Bronchial epithelial cell (primary cell): Measurements from ENCODE around the gene FUT8. TPM values are rescaled to one million over a fixed set of nuclear protein-coding genes. Genes with fewer than 3 reads are reported as not detected.
"Not testable (repeated sequence)": the region's sequence is repeated elsewhere in the genome, so short reads cannot be mapped to it uniquely, and the experiment has no call there.

Experiments used
- DNase-seq: peaks from one replicate; pipeline ENCODE4 v3.0.0-alpha.2; 2010; ENCODE audit warnings: low read depth
- FAIRE-seq: peaks from 2 replicates; lab custom pipeline; 2011; peaks lifted over from hg19 to GRCh38; lab: Jason Lieb, UNC
- H3K27me3 ChIP-seq: 2 replicates; pipeline ENCODE4 v1.5.1; 2011; ENCODE audit warnings: low read length; ENCODE audit not compliant: control insufficient read depth, insufficient read depth
- H3K36me3 ChIP-seq: 2 replicates; pipeline ENCODE4 v1.5.1; 2011; ENCODE audit warnings: low read length; ENCODE audit not compliant: control insufficient read depth, insufficient read depth
- H3K4me3 ChIP-seq: 2 replicates; pipeline ENCODE4 v1.5.1; 2011; ENCODE audit warnings: mild to moderate bottlenecking, low read depth, low read length, control low read depth
- CTCF ChIP-seq: IDR thresholded peaks from 2 replicates; pipeline ENCODE4 v1.5.1; 2011; ENCODE audit warnings: mild to moderate bottlenecking, moderate library complexity, low read length, control low read depth, inconsistent platforms; ENCODE audit not compliant: insufficient read depth, severe bottlenecking
- total RNA-seq: library from RNA; depleted of rRNA; stranded (reverse); fragments of >200 nt; gene quantifications from 2 replicates; pipeline ENCODE4 v1.2.1, GENCODE V29; 2014

FUT8 gene
- total RNA-seq, 1 donor from 2014 or later = 16.3 TPM

GRCh38 chr14:65425885-65426284 lies 13.4 kb downstream of the FUT8 start:
- FAIRE-seq (no peak), DNase-seq (no peak)
- TF ChIP-seq CTCF = no peak
- H3K4me3 ChIP-seq = no peak overlapping the region
- H3K36me3 ChIP-seq = no peaks in the 10 kb centered on the region
- no peaks in the 10 kb centered on the region for H3K27me3 ChIP-seq

- not testable (repeated sequence) for FAIRE-seq, DNase-seq, H3K4me3 ChIP-seq, H3K27me3 ChIP-seq, H3K36me3 ChIP-seq
These were observed 14.4 kb downstream of the FUT8 start for GRCh38 chr14:65426902-65427301.

- Histone ChIP-seq H3K36me3 (no peaks in the 10 kb centered on the region), H3K4me3 (no peak overlapping the region), H3K27me3 (no peaks in the 10 kb centered on the region)
- DNase-seq = no peak
- no peak for TF ChIP-seq CTCF
- FAIRE-seq = no peak
These were observed 16.2 kb downstream of the FUT8 start for GRCh38 chr14:65428691-65429090.

- FAIRE-seq (no peak), DNase-seq (no peak)
- no peak for TF ChIP-seq CTCF
- Histone ChIP-seq H3K4me3 (no peak overlapping the region), H3K36me3 (no peaks in the 10 kb centered on the region), H3K27me3 (no peaks in the 10 kb centered on the region)
These were observed 17.2 kb downstream of the FUT8 start for GRCh38 chr14:65429757-65430156.

- TF ChIP-seq CTCF = no peak
These were observed 18.7 kb downstream of the FUT8 start for GRCh38 chr14:65431245-65431644.

GRCh38 chr14:65431951-65432350 lies 19.4 kb downstream of the FUT8 start:
- FAIRE-seq (no peak), DNase-seq (no peak)
- Histone ChIP-seq H3K36me3 (no peaks in the 10 kb centered on the region), H3K4me3 (no peak overlapping the region), H3K27me3 (no peaks in the 10 kb centered on the region)
- no peak for TF ChIP-seq CTCF

More at GRCh38 chr14:65431245-65431644, 18.7 kb downstream of the FUT8 start:
- Histone ChIP-seq H3K4me3 (no peak overlapping the region), H3K27me3 (no peaks in the 10 kb centered on the region), H3K36me3 (no peaks in the 10 kb centered on the region)
- no peak for DNase-seq
- no peak for FAIRE-seq
